ENCODE data around the gene TMEM187. TPM values are rescaled to one million over a fixed set of nuclear protein-coding genes. Genes with fewer than 3 reads are reported as not detected.

TMEM187 gene
- polyA plus RNA-seq, 10 donors, result 2.6 to 7.9 (median 5.4) TPM

DNA sequence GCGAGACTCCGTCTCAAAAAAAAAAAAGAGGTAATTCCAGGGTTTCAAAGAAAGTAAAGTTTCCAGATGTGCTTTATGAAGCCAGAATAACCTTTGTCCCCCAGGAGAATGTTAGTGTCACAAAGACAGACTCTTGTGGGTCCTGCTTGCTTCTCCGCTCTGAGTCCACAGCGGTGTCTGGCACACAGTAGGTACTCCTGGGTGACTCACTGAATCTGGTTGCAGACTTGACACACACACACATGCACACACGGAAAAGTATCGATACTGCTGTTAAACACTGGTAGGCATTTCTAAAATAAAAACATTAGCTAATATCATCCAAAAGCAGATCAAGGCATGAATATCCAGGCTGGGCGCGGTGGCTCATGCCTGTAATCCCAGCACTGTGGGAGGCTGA, 22.9 kb downstream of the TMEM187 start:
- DNase-seq, result no peak

DNA sequence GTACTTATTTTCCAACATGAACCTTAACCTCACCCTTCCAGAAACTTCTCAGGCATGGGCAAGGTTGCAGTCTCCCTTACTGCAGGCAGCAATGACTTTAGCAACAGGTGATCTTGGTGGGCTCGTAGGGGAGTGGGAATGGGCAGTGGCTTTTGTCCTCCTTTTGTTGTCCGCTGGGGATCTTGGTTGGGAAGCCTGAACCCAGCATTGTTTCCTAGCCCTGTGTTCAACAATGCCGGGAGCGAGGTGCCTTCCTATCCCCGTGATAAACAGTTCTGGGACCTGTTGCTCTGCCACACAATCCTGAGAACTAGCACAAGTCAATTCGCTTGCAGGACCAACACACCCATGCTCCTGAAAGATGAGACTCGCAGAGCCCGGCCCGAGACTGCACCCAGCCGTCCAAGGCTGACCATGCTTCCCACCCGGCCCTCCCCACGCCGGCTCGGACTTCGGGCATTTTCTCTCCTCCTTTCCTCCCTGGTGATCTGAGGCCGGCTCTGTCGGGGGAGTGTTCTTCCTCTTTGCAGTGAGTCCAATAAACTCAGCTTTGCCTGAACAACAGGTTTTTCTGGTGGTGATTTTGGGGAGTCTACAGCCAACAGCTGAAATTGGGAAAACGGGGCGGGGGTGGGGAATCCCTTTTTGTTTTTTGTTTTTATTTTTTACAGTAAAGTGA, 26.9 kb downstream of the TMEM187 start:
- no peak for DNase-seq

DNA sequence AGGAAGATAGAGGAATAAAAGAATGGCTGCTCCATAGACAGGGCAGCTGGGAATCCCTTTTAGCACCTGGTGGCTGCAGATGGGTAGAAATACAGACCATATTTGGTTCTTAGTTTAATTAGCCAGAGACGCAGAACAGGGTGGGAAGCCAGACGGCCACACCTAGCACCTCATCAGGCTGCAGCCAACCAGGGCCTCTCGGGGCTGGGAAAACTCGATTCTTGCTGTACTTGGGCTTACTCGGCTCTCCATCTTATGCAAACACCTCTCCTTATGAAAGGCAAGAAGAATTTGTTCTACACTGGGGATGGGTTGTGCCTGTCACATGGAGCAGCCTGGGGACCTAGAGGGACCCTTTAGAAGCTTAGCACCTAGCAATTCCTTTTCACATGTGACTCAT, 27.5 kb downstream of the TMEM187 start:
- no peak for DNase-seq

DNA sequence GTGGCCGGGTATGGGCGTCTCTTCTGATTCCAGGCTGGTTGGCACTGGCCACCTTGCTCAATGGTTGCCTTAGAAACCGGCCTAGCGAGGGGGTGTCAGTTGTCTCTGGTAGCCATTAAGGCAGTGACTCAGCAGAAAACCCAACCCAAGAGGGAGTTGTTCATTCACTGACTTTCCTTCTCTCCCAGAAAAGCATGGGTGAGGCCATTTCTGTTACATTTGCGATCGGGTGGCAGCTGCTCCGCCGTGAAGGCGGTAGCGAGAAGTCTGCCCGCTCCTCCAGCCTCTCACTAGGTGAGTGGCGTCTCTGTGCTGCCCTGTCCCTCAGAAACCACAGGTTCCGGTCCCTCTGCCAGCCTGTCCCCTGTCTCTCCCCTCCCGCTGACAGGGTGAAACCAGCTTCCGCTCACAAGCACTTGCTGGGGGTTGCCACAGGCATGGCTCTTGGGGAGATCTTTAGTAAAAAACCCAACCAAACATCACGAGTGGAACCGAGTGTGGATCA, 29.7 kb downstream of the TMEM187 start:
- DNase-seq, result no peak

DNA sequence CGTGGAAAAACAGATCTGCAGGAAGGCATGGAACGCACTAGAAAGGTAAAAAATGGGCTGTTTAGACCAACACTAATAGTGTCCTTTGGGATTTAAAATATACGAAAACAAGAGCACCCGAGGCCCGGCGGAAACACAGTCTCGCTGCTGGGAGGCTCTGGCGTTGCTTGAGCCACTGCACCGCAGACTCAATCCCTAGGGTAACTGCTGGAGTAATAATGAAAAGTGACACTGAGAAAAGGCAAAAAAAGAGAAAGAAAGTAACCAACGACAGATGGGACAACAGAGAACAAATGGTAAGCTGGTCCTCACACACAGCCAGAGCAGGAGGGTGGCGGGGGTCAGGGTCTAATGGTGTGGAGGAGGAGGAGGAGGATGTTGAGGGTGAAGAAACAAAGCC, 31.8 kb downstream of the TMEM187 start:
- DNase-seq, result no peak

DNA sequence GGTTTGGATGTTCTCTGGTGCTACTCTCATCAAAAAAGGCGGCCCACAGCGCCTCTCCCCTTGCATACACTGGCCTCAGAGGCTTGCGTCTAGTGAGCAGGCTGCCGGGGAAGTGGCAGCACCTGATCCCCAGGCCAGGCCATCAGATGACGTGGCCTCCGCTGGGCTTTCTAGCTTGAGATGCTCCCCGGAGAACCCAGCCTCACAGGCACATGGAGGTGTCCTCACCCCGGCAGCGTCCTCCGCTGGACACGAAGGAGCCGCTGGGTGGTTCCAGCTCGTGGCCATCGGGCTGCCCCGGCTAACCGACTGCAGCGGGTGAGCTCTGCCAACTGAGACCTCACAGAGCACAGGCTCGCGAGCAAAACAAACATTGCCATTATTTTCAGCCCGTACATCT, 34.4 kb downstream of the TMEM187 start:
- no peak for DNase-seq

DNA sequence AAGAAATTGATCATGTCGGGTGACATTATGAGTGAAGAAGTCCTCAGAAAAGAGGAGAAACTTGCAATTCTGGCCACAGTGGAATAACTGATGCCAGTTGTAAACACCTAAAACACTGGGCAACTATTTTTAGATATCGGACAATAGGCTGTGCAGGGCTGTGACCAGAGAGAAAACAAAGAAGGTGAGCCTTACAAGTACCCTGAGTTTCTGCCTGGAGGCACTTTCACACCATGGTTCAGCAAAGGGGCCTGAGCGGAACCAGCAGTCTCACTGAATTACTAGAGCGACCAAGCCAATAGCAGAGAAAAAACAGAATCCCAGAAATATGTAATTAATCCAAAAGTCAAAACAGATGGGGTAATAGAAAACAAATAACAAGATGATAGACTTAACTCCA, 36.0 kb downstream of the TMEM187 start:
- DNase-seq, result no peak

DNA sequence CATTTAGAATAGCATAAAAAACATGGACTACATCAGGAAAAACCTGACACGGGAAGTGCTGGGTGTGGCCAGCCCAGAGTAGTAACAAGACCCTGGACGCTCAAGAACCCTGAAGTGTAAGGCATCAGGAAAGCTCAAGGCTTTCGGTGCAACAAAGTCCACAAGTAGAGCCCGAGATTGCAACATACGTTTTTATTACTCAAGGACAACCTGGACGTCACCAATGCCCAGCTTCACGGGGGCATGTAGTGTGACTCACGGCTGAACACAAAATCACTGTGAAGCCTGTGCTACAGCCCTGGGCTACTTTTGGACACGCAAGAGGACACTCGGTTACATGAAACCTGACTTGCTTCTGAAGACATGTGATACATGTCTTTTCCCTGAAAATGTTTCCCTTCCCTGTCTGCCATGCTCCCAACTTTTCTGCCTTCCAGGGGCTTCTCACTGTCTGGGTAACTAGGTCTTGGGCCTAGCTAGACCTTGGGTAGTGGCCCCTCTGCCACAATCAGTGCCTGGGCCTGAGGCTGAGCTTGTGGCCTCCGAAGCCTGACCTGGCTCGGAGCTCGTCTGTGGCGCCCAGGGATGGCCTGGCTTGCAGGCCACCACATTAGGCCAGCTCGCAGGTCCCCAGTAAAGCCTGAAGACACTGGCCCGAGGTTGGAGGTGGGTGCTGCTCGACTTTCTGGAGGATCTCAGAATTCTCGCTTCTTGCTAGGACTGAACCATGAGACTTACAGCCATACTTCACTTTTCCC, 38.0 kb downstream of the TMEM187 start:
- no peak for DNase-seq

DNA sequence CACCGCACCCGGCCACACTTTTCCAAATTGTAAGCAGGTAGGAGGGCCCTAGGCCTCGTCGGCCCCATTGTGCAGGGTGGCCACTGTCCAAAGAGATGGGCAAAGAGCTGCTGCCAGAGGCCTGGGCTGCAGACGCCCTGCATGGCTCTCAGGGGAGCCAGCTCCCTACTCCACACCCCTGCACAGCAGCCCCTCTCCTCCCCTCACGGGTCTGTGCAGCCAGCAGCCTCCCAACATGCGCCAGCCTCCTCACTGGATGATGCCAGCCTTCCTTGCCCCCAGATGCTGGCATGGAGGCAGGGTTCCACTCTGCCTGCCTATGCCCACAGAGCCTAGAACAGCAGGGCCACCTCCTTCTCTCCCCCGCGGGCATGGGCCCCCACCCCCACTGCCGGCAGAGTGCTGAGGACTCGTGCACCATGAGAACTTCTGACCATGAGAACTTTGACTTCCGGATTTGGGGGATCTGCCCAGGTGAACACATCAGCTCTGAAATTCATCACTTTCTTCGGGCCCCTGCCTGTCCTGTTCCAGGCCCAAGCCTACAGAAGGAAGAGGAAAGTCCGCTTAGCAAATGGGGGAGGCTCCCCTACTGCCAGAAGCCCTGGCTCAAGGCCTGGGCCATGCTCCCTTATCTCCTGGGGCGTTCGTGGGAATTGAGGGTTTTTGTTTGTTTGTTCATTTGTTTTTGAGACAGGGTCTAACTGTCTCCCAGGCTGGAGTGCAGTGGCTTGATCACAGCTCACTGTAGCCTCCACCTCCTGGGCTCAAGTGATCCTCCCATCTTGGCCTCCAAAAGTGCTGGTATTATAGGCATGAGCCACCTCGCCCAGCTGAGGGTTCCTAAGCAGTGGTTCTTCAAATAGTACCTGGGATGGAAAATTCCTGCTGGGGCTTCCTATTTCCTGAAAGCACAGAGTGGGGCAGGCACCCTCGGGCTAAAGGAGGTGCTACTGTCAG, 39.1 kb downstream of the TMEM187 start:
- DNase-seq, result no peak

DNA sequence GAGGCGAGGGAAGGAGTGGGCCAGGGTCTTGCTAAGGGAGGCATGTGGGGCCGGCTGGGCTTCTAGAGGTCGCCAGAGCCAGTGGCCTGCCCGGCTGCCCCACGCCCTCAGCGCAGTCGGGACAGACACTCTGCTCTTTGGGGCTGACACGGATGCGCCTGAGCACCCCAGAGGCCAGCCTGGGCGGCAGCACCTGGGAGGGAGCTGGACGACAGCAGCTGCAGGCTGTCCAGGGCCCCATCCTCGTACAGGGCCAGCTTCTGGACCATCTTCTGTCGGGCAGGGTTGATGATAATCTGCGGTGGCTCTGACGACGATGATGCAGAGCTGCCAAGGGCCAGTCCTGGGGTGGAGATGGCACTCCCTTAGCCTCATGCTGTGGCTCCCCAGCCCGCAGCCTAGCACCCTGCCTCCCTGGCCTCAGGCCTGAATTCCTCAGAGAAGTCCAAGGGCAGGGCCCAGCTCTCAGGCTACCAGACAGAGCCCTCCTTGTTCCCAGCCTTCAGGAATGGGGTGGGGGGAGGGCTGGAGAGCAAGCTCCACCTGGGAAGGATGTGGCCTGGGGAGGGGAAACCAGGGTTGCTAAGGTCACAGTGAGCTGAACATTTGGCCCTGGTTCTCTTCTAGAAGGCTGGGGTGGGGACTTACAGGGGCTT, 39.9 kb downstream of the TMEM187 start:
- DNase-seq, result no peak

DNA sequence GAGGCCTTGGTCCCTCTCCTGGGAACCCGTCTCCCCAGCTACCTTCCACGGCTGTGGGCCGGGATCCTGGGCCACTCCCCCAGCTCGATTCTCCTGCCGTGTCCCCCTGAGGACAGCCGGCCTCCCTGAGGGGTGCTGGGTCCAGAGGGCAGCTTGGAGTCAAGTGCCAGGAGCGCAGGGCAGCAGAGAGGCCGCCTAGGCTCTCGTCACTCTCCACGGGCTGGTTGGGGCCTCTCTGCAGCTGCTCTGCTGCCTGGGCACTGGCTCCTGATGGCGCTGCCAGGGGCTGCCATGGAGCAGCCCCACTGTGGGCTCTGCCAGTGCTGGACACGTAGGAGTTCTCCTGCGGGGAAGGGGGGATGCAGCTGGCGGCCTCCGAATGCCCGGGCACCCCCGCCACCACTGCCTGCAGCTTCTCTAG, 40.5 kb downstream of the TMEM187 start:
- DNase-seq, result no peak

DNA sequence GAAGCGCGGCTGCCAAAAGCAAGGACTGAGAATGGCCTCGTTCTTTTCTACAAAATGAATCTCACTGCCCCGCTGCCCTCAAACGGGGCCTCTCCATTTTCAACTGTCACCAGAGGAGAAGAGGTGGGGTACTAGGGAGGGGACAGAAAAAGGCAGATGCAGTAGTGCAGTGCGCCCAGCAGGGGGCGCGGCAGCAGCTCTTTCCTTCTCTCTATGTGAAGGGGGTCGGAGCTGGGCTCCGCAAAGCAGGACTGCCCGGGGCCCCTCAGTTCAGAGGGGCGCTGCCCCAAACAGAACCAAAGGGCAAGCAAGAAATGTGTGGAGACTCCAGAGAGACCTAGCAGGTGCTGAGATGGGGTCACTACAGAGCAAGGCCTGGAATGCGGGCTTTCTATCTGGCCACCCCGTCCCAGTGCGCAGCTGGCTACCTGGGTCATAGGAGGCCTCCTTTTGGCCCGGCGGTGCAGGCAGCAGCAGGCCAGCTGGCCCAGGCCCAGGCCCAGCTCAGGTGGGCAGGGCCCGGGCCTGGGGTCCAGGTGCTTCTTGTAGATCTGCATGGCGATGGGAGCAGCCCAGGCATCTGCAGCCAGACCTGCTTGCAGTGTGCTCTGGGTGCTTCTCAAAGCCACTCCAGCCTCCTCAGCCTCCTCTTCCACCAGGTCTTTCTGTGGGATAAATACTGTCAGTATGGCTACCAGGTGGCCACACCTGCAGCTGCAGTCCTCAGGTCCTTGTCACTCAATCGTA, 41.2 kb downstream of the TMEM187 start:
- peak in 2 of 3 donors; percentile 52 to 69 for DNase-seq

DNA sequence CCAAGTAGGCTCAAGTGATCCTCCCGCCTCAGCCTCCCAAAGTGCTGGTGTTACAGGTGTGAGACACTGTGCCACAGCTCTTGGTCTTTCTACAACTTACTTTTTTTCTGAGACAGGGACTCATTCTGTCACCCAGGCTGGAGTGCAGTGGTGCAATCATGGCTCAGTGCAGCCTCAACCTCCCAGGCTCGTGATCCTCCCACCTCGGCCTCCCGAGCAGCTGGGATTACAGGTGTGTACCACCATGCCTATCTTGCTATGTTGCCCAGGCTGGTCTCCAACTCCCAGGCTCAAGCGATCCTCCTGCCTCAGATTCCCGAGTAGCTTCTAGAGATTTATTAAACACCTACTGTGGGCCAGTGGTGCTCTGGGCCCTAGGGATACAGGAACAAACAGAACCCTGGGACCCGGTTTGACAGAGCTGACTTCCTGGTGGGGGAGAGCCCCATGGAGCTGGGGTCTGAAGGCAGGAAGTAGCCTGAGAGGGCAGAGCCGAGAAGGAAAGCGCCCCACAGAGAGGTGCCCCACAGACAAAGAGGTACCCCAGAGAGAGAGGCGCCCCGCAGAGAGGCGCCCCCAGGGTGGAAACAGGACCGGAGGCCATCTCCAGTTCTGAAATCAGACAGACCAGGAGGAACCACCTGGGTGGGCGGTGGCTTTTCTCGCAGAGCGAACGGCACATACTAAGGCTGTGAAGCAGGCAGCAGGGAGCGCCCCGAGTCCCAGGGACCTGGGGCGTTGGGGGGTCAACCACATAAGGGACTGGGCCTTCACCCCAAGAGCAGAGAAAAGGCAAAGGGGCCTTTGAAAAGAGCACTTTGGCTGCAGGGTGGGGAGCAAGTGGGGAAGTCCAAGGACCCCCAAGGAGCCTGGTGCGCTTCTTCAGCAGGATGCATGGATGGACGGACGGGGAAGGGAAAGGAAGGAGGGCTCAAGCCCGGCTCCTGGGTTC, 42.2 kb downstream of the TMEM187 start:
- DNase-seq, result no peak

DNA sequence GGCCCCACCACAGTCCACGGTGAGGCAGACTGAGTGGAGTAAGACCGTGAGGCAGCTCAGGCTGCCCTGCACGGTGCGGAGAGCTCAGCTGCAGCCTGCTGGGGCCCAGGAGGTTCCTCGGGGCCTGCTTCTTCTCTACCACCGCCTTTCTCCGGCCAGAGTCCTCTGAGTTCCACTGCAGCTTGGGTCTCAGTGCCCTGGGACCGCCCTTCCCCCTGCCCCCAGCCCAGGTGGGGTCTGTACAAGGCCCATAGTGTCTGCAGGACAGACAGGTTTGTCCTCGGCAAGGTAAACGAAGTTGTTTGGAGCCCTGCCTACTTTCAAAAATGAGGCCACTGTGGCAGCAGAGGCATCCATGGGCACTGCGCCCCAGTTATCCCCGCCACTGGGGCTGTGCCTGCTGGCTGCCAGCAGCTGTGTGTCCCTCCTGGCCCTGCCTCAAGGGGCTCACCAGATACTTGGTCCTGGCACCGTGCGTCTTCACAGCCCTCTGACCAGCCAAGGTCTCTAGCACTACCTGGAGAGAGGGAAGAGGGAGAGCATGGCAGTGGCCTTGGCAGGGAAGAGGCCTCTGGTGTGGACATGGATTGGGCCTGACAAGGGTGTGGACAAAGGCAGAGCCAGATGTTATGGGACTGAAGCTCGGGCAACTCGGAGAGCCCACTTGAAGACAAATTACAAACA, 43.2 kb downstream of the TMEM187 start:
- no peak for DNase-seq

DNA sequence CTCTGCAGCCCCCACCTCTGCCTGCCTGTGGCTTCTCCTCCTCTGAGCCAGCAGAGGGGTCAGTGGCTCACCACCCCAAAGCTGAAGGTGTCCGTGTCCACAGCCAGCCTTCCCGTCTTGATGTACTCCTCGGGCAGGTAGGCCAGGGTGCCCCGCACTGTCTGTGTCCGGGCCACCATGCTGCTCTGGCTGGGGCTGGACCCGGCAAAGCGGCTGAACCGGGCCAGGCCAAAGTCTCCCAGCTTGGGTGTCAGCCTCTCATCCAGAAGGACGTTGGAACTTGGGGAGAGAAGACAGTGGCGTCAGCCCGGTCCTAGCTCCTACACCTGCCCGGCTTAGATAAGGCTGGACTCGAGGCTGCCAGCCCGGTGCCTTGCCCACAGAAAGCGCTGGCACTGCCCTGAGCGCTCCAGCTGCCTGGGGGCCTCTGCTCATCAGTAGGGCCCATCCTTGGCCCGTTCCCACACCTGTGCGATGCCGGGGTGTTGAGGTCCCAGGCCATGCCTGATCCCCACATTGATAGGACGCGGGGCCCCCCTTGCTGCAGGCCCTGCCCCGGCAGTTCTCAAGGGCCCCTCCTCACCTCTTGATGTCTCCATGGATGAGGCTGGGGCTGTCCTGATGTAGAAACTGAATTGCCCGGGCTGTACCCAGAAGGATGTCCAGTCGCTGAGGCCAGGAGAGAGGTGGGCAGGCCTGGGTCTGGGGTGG, 44.0 kb downstream of the TMEM187 start:
- no peak for DNase-seq

DNA sequence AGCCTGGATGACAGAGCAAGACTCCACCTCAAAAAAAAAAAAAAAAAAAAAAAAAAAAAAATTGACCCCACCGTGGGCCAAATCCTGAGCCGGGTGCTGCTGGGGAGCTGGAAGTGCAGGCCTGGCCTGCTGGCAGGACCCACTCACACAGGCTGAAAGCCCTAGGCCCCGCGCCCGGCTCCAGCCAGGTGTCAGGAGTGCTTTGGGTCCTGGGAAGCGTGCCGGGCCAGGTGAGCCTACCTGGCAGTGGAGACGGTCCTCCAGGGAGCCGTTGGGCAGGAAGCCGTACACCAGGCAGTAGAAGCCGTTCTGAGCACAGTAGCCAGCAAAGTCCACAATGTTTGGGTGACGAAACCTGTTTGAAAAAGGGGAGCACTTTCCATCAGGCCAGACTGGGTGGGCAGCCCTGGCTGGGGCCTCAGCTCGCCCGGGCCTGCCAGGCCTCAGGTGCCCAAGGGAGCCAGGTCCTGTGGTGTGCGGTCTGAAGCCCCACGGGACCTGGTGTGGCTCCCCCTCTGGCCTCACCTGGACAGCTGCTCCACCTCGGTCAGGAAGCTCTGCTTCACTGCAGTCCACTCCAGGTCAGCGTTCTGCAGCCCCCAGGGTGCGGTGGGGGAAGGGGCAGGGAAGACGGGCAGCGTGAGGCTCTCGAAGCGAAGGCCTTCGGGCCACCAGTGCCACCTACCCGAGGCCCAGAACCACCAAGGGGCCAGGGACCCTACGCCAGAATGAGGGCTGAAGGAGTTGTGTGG, 45.4 kb downstream of the TMEM187 start:
- no peak for DNase-seq

DNA sequence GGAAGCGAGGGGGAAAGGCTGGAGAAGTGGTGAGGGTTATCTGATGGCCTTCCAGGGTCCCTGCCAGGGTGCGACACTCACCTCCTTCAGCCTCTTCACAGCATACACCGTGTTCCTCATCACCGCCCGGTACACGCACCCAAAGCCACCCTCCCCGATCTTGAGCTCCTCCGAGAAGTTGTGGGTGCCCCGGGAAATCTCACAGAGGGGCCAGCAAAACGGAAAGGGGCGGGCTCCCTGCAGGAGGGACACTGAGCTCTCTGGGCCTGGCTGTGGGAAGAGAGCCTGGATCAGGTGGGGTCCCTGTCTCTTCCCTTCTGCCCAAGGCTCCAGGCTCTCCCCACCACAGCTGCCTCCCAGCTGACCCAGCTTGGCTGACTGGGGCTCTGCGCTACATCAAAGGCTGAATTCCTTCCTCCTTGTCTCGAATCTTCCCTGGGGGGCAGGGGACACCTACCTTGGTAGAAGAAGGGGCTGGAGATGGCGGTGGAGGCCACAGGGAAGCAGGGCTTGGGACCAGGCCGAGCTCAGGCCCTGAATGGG, 46.0 kb downstream of the TMEM187 start:
- DNase-seq, result no peak
